AG04450 (cell line): ENCODE data around the gene CD28. TPM values are rescaled to one million over a fixed set of nuclear protein-coding genes. Genes with fewer than 3 reads are reported as not detected.

Source experiments
- CTCF ChIA-PET: fragments of 300-600, 350-600 bp; formaldehyde crosslinking; extraction: SDS; loops from one replicate; lab custom pipeline; 2022; ENCODE audit warnings: antibody characterized with exemption, inconsistent platforms; lab: Charles Lee
- POLR2A ChIA-PET: fragments of 350-600 bp; formaldehyde crosslinking; extraction: SDS; loops from one replicate; lab custom pipeline; 2021; ENCODE audit warnings: antibody characterized with exemption, inconsistent platforms; lab: Yijun Ruan, JAX
- DNase-seq: peaks from one replicate; pipeline ENCODE4 v3.0.0-alpha.2; 2011; ENCODE audit warnings: low read depth, low spot score
- H3K27ac ChIP-seq: one replicate; pipeline ENCODE4 v1.5.1; 2012; ENCODE audit warnings: low read depth, low read length, control low read depth
- H3K27me3 ChIP-seq: one replicate; pipeline ENCODE4 v1.6.0; 2012; ENCODE audit warnings: low read length; ENCODE audit not compliant: control insufficient read depth, insufficient read depth
- H3K4me3 ChIP-seq: 2 replicates; pipeline ENCODE4 v1.5.1; 2011; ENCODE audit warnings: mild to moderate bottlenecking, low read depth, low read length, control low read depth
- H3K9me3 ChIP-seq: 2 replicates; pipeline ENCODE4 v1.5.1; 2012; ENCODE audit warnings: low read length; ENCODE audit not compliant: control insufficient read depth, insufficient read depth
- CTCF ChIP-seq: IDR thresholded peaks from 2 replicates; pipeline ENCODE4 v1.5.1; 2011; ENCODE audit warnings: low read depth, low read length, control low read depth, inconsistent platforms
- polyA plus RNA-seq: library from polyadenylated mRNA; depleted of rRNA; stranded (reverse); fragments of >200 nt; gene quantifications from 2 replicates; pipeline ENCODE4 v1.2.3, GENCODE V29; 2011

CD28 gene
- polyA plus RNA-seq, 1 experiment, result not detected

GRCh38 chr2:203662951-203663350 lies 43.5 kb upstream of the CD28 start:
- Histone ChIP-seq H3K27ac (no peak overlapping the region), H3K9me3 (no peaks in the 10 kb centered on the region), H3K4me3 (no peak overlapping the region), H3K27me3 (no peaks in the 10 kb centered on the region)
- POLR2A ChIA-PET, result no interaction called here
- no peak for DNase-seq
- no peak for TF ChIP-seq CTCF
- CTCF ChIA-PET, result interaction anchor here (1.2 kb wide), 1 partner anchor 152 kb away, joined by 3 read pairs; no protein-coding TSS in a partner anchor

- ChIA-PET CTCF (interaction anchor here (0.7 kb wide), 1 partner anchor 22 kb away, joined by 3 read pairs; no protein-coding TSS in a partner anchor), POLR2A (no interaction called here)
These were observed 42.2 kb upstream of the CD28 start for GRCh38 chr2:203664029-203664755.

GRCh38 chr2:203667838-203668237 lies 38.6 kb upstream of the CD28 start:
- Histone ChIP-seq H3K4me3 (no peak overlapping the region), H3K27me3 (no peaks in the 10 kb centered on the region), H3K9me3 (no peaks in the 10 kb centered on the region), H3K27ac (no peak overlapping the region)
- TF ChIP-seq CTCF, result no peak
- ChIA-PET CTCF (interaction anchor here (1.2 kb wide), 1 partner anchor 214 kb away, joined by 3 read pairs; no protein-coding TSS in a partner anchor), POLR2A (no interaction called here)
- no peak for DNase-seq

More at GRCh38 chr2:203664029-203664755, 42.2 kb upstream of the CD28 start:
- no peak for TF ChIP-seq CTCF
- Histone ChIP-seq H3K27ac (no peak overlapping the region), H3K27me3 (no peaks in the 10 kb centered on the region), H3K9me3 (no peaks in the 10 kb centered on the region), H3K4me3 (no peak overlapping the region)
- DNase-seq, result no peak

- Histone ChIP-seq H3K4me3 (no peak overlapping the region), H3K27ac (no peak overlapping the region), H3K27me3 (no peaks in the 10 kb centered on the region), H3K9me3 (no peaks in the 10 kb centered on the region)
- DNase-seq, result no peak
- no peak for TF ChIP-seq CTCF
- ChIA-PET POLR2A (no interaction called here), CTCF (no interaction called here)
These were observed 36.6 kb upstream of the CD28 start for GRCh38 chr2:203669820-203670219.

- POLR2A ChIA-PET, result no interaction called here
- no peaks in the 10 kb centered on the region for H3K27me3 ChIP-seq
- no peak overlapping the region for H3K27ac ChIP-seq
- no peaks in the 10 kb centered on the region for H3K9me3 ChIP-seq
- CTCF ChIA-PET, result interaction anchor here (1.8 kb wide), 1 partner anchor 144 kb away, joined by 5 read pairs; no protein-coding TSS in a partner anchor
- H3K4me3 ChIP-seq, result no peak overlapping the region
- DNase-seq, result no peak
- no peak for TF ChIP-seq CTCF
These were observed 35.5 kb upstream of the CD28 start for GRCh38 chr2:203670939-203671338.
